Cardiac septum (tissue), 1 donor: ENCODE results near the gene ANGPTL1. TPM values are rescaled to one million over a fixed set of nuclear protein-coding genes. Genes with fewer than 3 reads are reported as not detected.

Experiments used
- total RNA-seq: library from RNA; stranded (reverse); fragmentation: NEBNext Ultra II Directional; extraction: Animal tissue kit (Norgen Biotek cat#: 25700); gene quantifications from one replicate; pipeline ENCODE4 v1.2.1, GENCODE V29; 2021
- donor health status: DM: no; HTN: no; CAD: no.

Gene ANGPTL1
- total RNA-seq, 1 donor from 2014 or later = 15.1 TPM

Other genes starting within 250 kb of the ANGPTL1 start
- gene RALGPS2, start 145.8 kb downstream of the ANGPTL1 start, total RNA-seq = 5.1 TPM
- gene FAM20B, start 154.8 kb upstream of the ANGPTL1 start, total RNA-seq = 54.6 TPM
- 8.7 TPM for gene TOR3A, start 211.0 kb upstream of the ANGPTL1 start, total RNA-seq